HG03575 (cell line): Measurements from ENCODE around the gene DIS3L2.

Experiments used
- ATAC-seq: cut with Tn5 transposase; IDR thresholded peaks from one replicate; pipeline ENCODE4 v1.9.1; 2021; ENCODE audit not compliant: unreplicated experiment, insufficient number of reproducible peaks, low FRiP score; ENCODE audit errors: extremely low read depth

Gene DIS3L2, protein sequence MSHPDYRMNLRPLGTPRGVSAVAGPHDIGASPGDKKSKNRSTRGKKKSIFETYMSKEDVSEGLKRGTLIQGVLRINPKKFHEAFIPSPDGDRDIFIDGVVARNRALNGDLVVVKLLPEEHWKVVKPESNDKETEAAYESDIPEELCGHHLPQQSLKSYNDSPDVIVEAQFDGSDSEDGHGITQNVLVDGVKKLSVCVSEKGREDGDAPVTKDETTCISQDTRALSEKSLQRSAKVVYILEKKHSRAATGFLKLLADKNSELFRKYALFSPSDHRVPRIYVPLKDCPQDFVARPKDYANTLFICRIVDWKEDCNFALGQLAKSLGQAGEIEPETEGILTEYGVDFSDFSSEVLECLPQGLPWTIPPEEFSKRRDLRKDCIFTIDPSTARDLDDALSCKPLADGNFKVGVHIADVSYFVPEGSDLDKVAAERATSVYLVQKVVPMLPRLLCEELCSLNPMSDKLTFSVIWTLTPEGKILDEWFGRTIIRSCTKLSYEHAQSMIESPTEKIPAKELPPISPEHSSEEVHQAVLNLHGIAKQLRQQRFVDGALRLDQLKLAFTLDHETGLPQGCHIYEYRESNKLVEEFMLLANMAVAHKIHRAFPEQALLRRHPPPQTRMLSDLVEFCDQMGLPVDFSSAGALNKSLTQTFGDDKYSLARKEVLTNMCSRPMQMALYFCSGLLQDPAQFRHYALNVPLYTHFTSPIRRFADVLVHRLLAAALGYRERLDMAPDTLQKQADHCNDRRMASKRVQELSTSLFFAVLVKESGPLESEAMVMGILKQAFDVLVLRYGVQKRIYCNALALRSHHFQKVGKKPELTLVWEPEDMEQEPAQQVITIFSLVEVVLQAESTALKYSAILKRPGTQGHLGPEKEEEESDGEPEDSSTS

DNA sequence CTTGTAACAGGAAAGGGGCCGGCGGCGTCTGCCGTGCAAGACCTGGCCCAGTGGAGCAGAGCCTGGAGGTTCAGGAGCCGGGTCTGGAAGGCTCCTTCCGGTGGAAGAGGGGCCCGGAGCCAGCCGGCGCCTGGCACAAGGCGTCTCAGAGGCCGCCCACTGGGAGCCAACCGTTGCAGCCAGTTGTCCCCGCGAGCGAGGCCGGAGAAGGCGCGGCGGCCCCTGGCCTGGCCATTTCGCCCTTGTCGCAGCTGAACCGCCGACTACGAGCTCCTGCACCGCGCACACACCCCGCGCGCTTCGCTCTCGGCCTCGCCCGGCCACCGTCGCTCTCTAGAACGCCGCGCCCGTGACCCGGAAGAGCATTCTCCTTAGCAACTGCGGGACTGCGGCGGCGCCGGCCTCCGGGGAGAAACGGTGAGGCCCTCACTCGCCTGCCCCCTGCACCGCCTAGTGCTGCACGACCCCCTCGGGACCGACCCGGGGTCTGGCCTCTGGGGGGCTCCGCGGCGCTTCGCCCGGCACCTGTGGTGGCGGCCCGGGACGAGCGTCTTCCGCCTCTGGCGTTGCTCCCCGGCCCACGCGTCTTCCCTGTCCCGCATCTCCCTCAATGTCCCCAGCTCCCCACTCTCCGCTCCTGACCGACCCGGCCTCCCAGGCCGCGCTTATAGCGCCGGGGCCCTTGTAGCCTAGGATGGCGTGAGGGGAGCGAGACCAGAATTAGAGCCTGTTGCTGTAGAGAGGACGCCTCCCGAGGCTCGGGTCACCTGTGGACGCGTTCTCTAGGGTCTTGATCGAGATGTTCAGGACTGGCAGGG, at the start of gene DIS3L2:
TSS of gene DIS3L2 (plus strand) at position 365 of the 818 bp plus-strand sequence. CDS start 53,215 bp downstream, outside the sequence.
- no peak for ATAC-seq

DNA sequence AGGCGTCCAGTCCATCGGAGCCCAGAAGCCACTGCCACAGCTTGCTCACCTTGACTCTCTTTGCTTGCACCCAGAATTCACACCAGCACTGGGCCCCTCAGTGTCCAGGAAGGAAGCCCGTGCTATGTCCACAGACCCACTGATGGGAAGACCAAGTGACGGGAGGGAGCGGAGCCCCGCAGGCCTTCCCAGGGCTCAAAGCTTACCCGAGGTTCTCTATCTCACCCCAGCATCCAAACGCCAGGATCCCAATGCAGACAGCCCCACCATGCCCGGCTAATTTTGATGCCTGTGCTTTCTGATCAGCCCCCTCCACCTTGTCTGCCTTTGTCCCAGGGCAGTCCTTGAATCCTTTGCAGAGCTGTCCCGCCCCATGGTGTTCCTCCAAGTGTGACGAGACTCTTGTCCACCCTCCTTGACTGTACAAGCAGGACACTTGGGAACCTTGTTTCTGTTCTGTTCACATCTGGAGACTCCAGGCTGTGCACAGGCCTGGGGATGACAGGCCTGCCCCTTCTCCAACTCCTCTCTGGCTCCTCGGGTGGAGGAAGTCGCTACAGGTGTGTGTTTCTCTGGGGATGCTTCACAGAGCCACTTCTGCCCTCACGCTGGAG, 47.3 kb upstream of the DIS3L2 start:
- no peak for ATAC-seq

DNA sequence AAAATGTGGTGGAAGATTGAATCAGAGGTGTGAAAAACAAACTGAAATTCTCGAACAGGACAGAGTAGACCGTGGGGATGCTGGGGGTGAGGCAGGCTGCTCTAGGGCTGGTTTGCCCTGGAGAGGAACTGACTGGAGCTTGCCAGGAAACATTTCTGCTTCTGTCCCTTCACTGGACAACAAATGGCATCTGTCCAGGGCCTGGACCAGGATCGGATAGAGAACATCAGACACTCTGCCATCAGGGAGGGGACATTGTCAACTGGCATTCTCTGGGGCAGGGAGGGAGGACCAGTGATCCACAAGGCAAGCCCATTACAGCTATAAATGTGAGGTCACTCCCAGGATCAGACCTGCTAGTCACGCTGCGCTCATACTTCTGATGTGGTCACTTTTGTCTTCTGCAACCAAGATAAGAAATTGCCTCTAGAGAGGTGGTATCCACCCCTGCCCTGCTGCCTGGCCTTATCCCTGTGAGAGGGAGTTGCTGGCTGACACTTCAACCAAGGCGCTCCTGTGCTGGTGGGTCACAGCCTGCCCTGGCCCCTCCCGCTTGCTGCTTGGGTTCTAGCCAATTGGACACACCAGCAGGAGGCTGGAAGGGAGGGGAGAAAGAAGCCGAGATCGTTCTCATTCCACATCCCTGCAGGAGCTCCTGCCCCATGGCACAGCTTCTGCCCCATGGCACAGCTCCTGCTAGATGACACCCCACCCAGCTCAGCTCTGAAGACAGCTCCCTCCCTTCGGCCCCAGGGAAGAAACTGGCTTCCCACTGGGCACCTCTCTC, 44.0 kb upstream of the DIS3L2 start:
- ATAC-seq = no peak

DNA sequence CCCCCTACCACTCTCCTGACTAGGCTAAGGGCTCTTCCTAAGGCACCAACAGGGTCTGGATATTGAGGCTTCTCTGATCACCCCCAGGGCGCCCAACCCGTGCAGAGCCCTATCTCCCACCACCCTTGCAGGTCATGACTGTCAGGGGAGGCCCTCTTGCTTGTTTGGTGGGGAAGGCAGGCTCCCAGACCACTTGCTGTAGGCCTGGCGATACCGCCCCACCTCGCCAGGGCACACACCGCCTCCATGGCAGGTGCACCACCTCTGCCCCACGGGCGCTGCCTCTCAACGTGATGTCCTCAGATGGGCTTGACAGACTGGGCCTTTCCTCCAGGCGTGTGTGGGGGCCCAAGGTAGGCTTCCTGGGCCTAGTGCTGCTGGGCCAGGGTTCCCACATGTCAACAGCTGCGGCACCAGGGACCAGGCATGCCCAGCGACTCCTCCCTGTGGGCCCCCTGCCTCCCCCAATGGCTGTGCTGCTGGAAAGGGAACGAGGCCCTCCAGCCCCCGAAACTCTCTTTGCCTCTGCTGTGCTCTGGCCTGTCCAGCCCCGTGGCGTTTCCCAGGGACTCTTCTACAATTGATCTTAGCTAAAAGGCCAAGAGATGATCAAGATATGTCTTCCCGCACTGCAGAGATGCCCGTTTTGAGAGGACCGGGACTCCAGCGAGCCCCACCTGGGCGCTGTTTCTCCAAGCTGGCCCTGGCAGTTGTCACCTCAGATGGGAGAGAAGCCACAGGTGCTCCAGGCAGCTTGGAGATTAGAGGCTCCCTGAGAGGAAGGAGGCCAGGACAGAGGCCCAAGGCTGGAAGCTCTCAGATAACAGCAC, 42.8 kb upstream of the DIS3L2 start:
- no peak for ATAC-seq

DNA sequence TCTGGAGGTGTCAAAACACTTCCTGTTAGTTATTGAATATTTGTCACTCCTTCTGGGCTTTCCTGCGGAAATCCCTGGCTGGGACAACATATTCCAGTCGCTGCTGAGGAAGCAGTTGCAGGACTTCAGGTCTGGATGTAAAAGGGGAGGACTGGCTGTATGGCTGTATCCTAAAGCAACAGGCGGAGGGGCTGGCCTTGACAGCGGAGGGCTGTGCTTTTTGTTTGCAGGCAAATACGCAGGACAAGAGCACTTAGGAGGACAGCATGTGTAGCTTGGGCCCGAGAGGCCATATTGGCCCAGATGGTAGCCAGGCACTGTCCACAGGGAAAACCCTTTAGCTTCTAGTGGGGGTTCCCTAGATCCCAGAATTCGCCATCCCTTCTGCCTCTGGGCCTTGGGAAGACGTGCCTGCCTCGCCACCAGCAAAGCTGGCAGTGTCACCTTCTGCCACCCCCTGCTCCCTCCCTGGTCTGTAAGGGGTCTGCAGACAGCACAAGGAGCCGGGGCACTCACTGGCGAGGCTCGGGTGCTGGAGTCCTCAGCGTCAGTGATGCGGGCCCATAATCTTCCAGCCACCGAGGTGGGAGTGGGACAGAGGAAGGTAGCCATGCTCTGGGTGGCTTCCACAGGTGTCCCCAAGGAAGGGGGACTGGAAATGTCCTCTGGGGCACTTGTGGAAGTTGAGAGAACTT, 42.0 kb upstream of the DIS3L2 start:
- ATAC-seq = no peak

DNA sequence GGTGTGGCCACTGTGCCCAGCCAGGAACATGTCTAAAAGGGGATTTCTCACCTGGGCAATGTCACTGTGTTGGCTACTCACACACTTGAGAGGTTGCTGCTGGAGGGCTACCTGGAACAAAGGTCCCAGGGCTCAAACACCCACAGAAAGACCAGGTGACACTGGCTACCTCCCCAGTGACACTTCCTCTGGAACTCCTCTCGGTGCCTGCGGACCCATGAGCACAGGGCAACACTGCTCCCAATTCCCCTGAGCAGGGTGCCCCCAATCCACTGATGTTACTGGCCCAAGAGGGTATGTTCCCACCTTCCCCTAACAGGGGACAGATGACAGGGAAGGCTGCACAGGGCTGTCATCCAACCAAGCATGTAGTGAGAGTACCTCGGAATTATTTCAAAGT, 41.1 kb upstream of the DIS3L2 start:
- no peak for ATAC-seq

DNA sequence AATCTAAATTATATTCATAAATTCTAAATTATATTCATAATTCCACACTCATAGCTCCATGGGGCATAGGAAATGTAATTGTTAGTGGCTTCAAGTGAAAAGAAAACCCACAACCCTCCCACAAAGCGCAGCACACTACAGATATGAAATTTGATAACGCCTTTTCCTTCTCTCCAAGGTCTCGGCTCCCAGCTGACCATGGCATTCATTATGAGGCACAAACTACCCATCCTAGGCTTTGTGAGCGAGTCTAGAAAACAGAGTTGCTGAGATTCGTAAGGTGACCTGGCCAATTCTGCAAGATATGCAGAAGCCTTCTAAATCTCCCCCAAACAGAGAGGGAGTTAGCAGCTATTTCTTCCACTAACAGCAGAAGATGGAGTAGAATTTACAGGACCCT, 40.7 kb upstream of the DIS3L2 start:
- no peak for ATAC-seq

DNA sequence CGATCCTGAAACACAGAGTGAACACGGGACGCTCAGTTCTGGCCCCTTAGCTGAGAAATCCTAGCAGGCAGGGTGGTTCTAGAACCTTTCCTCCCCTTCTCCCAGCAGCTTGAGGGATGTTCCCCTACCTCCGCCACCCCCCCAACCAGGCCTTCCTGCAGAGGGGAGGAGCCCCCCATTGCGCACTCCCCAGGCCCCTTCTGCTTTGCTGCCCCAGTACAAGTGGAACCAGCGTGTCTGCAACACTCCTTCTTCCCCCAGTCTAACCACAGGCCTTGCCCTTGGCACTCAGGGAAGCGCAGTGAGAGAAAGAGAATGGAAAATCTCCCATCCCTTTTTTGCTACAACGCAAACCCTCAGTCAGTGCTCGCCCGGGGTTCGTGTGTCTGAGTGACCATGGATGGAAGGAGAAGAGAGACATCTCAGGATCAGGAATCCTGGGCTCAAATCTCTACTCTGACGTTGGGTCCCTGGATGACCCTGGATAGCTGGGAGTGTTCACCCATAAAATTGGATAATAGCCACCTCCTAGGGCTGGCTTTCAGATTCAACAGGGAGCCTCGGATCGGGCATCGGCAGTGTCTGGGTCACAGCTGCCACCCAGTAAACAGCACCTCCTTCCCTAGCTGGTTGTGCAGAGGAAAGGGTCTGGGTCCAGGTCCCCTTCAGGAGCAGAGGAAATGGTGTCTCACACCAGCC, 39.1 kb upstream of the DIS3L2 start:
- no peak for ATAC-seq

DNA sequence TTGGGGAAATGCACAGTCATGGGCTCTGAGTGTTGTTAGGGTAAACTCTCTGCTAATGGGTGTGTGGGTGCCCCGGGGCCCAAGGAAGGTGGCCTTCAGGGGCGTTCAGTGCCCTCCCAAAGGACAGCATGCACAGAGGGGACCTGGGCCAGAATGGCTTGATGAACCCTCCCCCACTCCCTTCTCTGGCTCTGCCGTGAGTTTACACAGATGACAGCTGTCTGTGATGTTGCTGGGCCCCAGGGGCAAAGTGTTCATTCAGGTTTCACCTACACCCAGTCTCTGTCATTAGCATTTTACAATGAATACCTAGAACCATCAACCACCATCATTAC, 38.5 kb upstream of the DIS3L2 start:
- ATAC-seq = no peak

DNA sequence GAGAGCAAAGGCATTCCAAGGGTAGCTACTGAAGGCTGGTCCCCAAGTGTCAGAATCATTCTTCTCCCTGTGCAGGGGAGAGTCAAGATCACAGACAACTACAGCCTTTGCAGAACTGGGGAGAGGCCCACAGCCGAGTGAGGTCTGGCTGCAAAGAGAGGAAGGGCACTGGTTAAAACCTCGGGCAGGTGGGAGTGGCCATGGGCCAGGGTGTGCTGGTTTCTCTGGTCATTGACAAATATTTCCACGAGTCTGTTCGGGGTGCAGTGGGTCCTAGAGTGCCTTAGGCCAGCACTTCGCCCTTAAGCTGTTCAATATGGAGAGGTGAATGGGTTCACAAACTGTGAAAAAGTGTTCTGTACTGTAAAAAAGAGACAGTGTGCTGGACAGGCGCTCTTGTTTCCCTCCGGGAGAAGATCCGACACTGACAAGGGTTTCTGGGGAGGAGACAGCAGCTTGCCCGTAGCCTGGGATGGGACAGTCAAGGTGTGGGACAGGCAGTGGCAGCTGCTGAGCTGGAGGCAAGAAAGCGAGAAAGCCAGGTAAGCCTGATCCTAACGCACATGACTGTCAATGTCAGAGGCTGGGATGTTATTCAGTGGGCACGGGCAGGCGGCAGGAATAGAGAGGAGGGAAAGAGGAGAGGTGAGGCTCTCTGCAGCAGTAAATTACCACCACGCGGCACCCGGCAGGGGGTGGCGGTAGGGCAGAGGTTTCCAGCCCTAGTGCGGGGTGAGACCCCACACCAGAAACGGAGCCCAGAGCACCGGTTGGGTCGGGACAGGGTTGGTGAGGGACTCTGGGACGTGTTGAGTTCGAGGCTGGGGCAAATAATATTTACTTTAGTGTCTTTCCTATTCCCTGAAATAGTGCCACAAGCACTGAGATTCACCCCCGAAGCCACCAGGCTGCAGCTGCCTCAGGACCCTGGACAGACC, 37.3 kb upstream of the DIS3L2 start:
- no peak for ATAC-seq

DNA sequence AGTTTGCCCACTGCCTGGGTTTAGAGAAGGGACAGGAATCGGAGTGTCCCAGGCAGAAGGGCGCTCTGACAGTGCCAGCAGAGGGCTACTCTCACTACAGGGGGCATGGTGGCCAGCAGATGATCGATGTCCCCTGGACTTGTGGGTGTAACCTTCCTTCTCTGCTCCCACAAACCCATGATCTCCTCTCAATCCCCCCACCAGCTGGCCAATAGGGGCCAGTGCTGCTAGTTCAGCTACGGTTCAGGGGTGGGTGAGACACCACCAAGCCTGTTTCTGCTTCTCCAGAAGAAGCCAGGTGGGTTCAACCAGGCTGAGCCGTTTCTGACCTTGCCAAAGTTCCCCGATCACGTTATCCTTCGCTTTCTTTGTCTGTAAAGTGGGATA, 36.6 kb upstream of the DIS3L2 start:
- no peak for ATAC-seq

DNA sequence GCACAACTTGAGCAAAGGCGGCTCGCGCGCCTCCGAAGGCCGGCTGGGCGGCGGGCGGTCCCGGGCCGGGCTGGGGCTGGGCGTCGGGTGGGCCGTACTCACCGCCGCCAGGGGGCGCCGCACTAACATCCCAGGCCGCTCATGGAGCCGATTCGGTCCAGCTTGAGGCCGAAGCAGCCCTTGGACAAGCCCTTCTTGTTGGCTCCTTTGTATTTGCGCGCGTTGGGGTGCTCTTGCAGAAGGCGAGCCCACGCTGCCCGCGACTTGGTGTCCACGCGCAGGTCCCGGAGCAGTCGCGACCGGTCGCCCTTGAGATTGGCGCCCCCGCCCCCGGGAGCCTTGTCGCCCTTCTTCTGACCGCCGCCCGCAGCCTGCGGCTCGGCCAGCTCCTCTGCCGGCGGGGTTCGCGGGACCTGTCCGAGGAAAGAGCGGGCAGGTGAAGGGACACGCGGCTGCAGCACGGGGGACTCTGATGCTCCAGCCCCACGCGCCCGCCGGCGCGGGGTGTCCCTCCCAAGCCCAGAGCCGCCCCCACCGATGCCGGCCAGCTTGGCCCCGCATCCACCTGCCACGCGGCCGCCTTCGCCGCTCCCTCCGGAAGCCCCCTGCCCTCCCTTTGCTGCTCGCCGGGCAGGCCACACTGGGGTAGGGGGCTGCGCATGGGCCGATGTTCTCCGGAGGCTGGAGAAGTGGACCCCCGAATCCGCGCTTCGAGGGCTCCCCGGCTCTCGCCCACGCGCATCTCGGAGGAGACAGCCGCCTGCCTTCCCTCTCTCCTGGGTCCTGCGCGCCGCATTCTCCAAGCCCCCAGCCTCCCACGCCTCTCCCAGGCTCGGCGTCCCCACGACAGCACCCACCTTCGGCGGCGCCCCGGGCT, 36.0 kb upstream of the DIS3L2 start:
- ATAC-seq = no peak

DNA sequence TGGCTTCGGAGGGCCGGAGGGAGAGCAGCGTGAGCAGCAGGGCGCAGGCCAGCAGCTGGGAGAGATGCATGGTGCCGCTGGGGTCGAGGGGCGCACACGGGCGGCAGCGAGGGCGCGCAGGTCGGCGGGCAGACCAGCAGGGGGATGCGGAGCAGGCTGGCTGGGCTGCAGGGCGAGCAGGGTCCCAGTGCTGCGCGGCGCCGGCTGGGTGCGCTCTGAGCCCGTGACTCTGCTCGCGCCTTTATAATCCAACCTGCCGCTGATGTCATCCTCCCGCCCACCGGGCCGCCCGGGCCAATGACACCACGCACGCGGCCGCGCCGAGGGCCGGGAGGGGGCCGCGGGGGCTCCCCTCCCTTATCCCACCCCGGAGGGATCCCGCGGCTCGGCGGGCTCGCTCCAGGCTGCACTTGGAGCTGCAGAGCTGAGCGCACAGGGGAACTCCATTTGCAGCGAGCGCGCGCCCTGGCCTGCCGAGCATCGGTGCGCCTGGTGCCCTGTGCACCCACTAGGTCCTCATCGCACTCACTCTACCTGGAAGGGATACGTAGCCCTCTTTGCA, 35.3 kb upstream of the DIS3L2 start, which contains the start of gene NPPC:
TSS of gene NPPC (minus strand) at position 217 of the 562 bp plus-strand sequence. CDS start at position 70, 147 bp downstream.
- no peak for ATAC-seq
